ENCODE data around the gene RAP1GAP2. TPM values are rescaled to one million over a fixed set of nuclear protein-coding genes. Genes with fewer than 3 reads are reported as not detected.

Gene RAP1GAP2
- total and polyA plus RNA-seq, 2 of the 8 experiments (the other 6 are each of a cell fraction or from before 2014, with no cell fraction given) = 24.0 to 63.8 TPM

DNA sequence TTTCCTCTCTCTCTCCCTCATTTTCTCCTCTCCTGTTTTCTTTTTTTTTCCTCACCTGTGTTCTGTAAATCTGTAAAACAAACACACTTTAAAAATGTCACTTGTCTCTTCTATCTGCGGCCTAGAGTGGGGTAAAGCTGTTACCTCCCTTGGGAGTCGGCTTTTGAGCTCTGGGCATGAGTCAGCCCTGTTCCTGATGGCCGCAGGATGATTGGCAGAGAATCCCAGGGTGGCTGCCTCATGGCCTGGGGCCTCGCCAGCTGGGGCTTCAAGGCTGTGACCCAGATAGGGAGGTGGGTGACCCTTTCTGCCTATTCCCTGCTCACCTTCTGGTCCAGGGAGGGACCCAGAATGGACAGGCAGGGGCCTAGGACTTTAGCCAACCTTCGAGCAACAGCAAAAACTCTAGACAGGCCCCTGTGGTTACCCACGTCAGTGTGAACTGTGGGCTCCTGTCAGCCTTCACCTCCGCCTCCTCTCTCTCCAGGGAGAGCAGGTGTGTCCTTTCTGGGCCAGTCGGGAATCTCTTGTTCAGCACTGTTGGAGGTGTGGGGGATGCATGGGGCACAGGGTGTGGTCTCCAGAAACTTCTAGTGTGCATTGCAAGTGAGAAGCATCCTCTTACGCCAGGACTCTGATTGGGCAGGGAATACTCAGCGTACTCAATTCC lies 87.4 kb downstream of the RAP1GAP2 start:
- Histone ChIP-seq H3K4me2 (ENCODE audit: insufficient read depth in 1 of 2, low read depth in 2 of 2, low read length in 2 of 2) (no peak overlapping the region), H2BK5ac (ENCODE audit: low read depth, low read length) (peak overlapping the region; percentile 71; the same call in 1 of the 2 replicates), H4K8ac (ENCODE audit: extremely low read depth, insufficient read depth, low read length) (peak overlapping the region; percentile 73), H4K20me1 (replicated peaks in 1 of 2; ENCODE audit: control insufficient read depth in 1 of 2, insufficient read depth in 2 of 2, low read length in 2 of 2) (peaks cover 0 to 8% of the 10 kb centered on the region in 2 experiments), H3K23ac (ENCODE audit: insufficient read length) (no peak overlapping the region), H2BK15ac (ENCODE audit: low read length) (0 out of 2 replicates have a peak overlapping the region, but pooled peaks have one; percentile 72), H3K4me1 (replicated peaks in 1 of 4; ENCODE audit: control insufficient read depth in 3 of 4, insufficient read depth in 4 of 4, low read length in 3 of 4) (peaks cover 0 to 31% (median 15%) of the 10 kb centered on the region in 4 experiments; a peak in 5 of 7 replicates), H2AK5ac (ENCODE audit: low read depth, low read length) (0 out of 2 replicates have a peak overlapping the region, but pooled peaks have one; percentile 15), H4K91ac (replicated peaks; ENCODE audit: insufficient read length, low read length) (no peak overlapping the region), H4K5ac (ENCODE audit: insufficient read length, low read depth, low read length) (no peak overlapping the region), H2BK12ac (ENCODE audit: low read depth, low read length) (0 out of 2 replicates have a peak overlapping the region, but pooled peaks have one; percentile 55), H3K79me1 (ENCODE audit: low read depth, low read length) (peaks cover 15% of the 10 kb centered on the region), H2BK20ac (ENCODE audit: low read length) (no peak overlapping the region), H3K9ac (replicated peaks in 1 of 4; ENCODE audit: extremely low read depth in 1 of 4, low read depth in 3 of 4, low read length in 3 of 4) (no peak overlapping the region), H3K23me2 (ENCODE audit: low read depth, low read length) (no peaks in the 10 kb centered on the region), H3K9me3 (ENCODE audit: insufficient read depth in 2 of 2, low read depth in 1 of 2, low read length in 1 of 2) (no peaks in the 10 kb centered on the region), H3K14ac (ENCODE audit: insufficient read length) (no peak overlapping the region), H3K4ac (replicated peaks; ENCODE audit: insufficient read length, low read depth, low read length) (no peak overlapping the region), H3K36me3 (ENCODE audit: control insufficient read depth in 2 of 4, insufficient read depth in 4 of 4, low read length in 3 of 4) (no peaks in the 10 kb centered on the region), H3K18ac (ENCODE audit: extremely low read depth, low read length) (peak overlapping the region; percentile 85), H2AFZ (ENCODE audit: low read length) (no peak overlapping the region), H2BK120ac (replicated peaks; ENCODE audit: low read depth, low read length) (no peak overlapping the region), H3K4me3 (ENCODE audit: extremely low read depth in 1 of 4, insufficient read depth in 2 of 4, low read depth in 3 of 4, low read length in 4 of 4) (no peak overlapping the region), H3K27ac (ENCODE audit: low read depth, low read length) (no peak overlapping the region), H3K79me2 (ENCODE audit: control insufficient read depth in 1 of 2, insufficient read depth in 2 of 2, low read length in 2 of 2) (peaks cover 3 to 79% of the 10 kb centered on the region in 2 experiments; a peak in 3 of 4 replicates), H3K56ac (replicated peaks; ENCODE audit: insufficient read length, low read depth, low read length) (no peak overlapping the region), H3K27me3 (replicated peaks in 1 of 4; ENCODE audit: control insufficient read depth in 3 of 4, extremely low read depth in 1 of 4, insufficient read depth in 3 of 4, low read length in 3 of 4) (no peaks in the 10 kb centered on the region)
- WGBS, 2 experiments (ENCODE audit: extremely low coverage in 1 of 2, insufficient coverage in 1 of 2, insufficient read length in 1 of 2, insufficient replicate concordance in 2 of 2, low coverage in 1 of 2, low lambda C conversion rate in 2 of 2, missing lambda C conversion rate in 1 of 2) = 75% methylated on average over 10 of the region's 10 CpGs; no CpG with 5 or more reads in 1 of the 2 experiments
- ChIA-PET CTCF (ENCODE audit: partially characterized antibody) (interaction anchor here (0.6 to 1.9 kb wide), 9 partner anchors 12 to 129 kb away, joined by 3 to 7 read pairs (median 3); no protein-coding TSS in a partner anchor), POLR2A (ENCODE audit: partially characterized antibody) (interaction anchor here (0.6 to 2.2 kb wide), 11 partner anchors 9 to 686 kb away, joined by 3 to 13 read pairs (median 3); no protein-coding TSS in a partner anchor)
- DNase-seq (ENCODE audit: low read depth in 1 of 2, low spot score in 2 of 2) (no peak), FAIRE-seq (no peak)
- no peak for TF ChIP-seq SP2 (IDR thresholded peaks at IDR 0.05; ENCODE audit: low read length)
- TF ChIP-seq PHF8 (conservative IDR thresholded peaks at IDR 0.05; ENCODE audit: low read depth, low read length) = no peak
- TF ChIP-seq CEBPB (IDR thresholded peaks at IDR 0.05; ENCODE audit: low read depth, low read length) = no peak
- TF ChIP-seq BRCA1 (IDR thresholded peaks at IDR 0.05; ENCODE audit: low read depth, low read length) = no peak
- no peak for TF ChIP-seq SP4 (IDR thresholded peaks at IDR 0.05; ENCODE audit: low read length)
- no peak for TF ChIP-seq SIRT6 (IDR thresholded peaks at IDR 0.05; ENCODE audit: low read length)
- TF ChIP-seq, protein P1, sequence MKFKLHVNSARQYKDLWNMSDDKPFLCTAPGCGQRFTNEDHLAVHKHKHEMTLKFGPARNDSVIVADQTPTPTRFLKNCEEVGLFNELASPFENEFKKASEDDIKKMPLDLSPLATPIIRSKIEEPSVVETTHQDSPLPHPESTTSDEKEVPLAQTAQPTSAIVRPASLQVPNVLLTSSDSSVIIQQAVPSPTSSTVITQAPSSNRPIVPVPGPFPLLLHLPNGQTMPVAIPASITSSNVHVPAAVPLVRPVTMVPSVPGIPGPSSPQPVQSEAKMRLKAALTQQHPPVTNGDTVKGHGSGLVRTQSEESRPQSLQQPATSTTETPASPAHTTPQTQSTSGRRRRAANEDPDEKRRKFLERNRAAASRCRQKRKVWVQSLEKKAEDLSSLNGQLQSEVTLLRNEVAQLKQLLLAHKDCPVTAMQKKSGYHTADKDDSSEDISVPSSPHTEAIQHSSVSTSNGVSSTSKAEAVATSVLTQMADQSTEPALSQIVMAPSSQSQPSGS (IDR thresholded peaks at IDR 0.05; ENCODE audit: low read length) = no peak
- TF ChIP-seq TAF1 (IDR thresholded peaks at IDR 0.05; ENCODE audit: low read depth, low read length) = no peak
- TF ChIP-seq RFX5 (IDR thresholded peaks at IDR 0.05; ENCODE audit: borderline replicate concordance, low read depth, low read length) = no peak
- TF ChIP-seq RXRA (IDR thresholded peaks at IDR 0.05; ENCODE audit: insufficient read depth, low read depth, low read length) = no peak
- TF ChIP-seq RBBP5 (IDR thresholded peaks at IDR 0.05; ENCODE audit: borderline replicate concordance, low read depth, low read length) = no peak
